HepG2 (cell line): ENCODE results near the gene TSPAN31. TPM values are rescaled to one million over a fixed set of nuclear protein-coding genes. Genes with fewer than 3 reads are reported as not detected.

Experiments used
- FOXJ3 ChIP-seq: sonication (generic); formaldehyde crosslinking; IDR thresholded peaks from 2 replicates; pipeline ENCODE4 v1.4.0; 2020; ENCODE audit warnings: missing genetic modification reagents, mild to moderate bottlenecking, borderline replicate concordance
- HCFC1 ChIP-seq: fragments of 150-350 bp; IDR thresholded peaks from 2 replicates; pipeline ENCODE4 v1.6.1; 2014; ENCODE audit warnings: low read depth, low read length
- HES4 ChIP-seq: sonication (generic); formaldehyde crosslinking; IDR thresholded peaks from 2 replicates; pipeline ENCODE4 v1.9.0; 2021; ENCODE audit warnings: mild to moderate bottlenecking, missing genetic modification reagents, borderline replicate concordance
- KAT8 ChIP-seq: IDR thresholded peaks from 2 replicates; pipeline ENCODE4 v1.6.1; 2016; ENCODE audit warnings: missing genetic modification reagents, missing compliant biosample characterization
- MNT ChIP-seq: fragments of 450-650 bp; IDR thresholded peaks from 2 replicates; pipeline ENCODE4 v1.6.1; 2016
- NFKB2 ChIP-seq: sonication (generic); formaldehyde crosslinking; IDR thresholded peaks from 2 replicates; pipeline ENCODE4 v1.4.0; 2020; ENCODE audit warnings: missing genetic modification reagents, borderline replicate concordance
- PHF21A ChIP-seq: sonication (generic); formaldehyde crosslinking; IDR thresholded peaks from 2 replicates; pipeline ENCODE4 v1.5.0; 2020; ENCODE audit warnings: mild to moderate bottlenecking, missing genetic modification reagents
- PLRG1 ChIP-seq: fragments of 450-650 bp; conservative IDR thresholded peaks from 2 replicates; pipeline ENCODE4 v1.6.1; 2016
- POGK ChIP-seq: sonication (generic); formaldehyde crosslinking; conservative IDR thresholded peaks from 2 replicates; pipeline ENCODE4 v1.8.0; 2022; ENCODE audit warnings: mild to moderate bottlenecking, moderate library complexity, missing genetic modification reagents
- POLR2A ChIP-seq, 2 experiments: IDR thresholded peaks; 2 replicates each; pipeline ENCODE4 v1.6.1; 2011; ENCODE audit warnings: low read depth in 2 of 2, low read length in 2 of 2, mild to moderate bottlenecking in 1 of 2, moderate library complexity in 1 of 2; ENCODE audit not compliant: insufficient read depth in 1 of 2
- RAD21 ChIP-seq: fragments of 450-650 bp; formaldehyde crosslinking; IDR thresholded peaks from 2 replicates; pipeline ENCODE4 v1.5.0; 2020; ENCODE audit warnings: mild to moderate bottlenecking
- RELA ChIP-seq: sonication (generic); formaldehyde crosslinking; IDR thresholded peaks from 2 replicates; pipeline ENCODE4 v1.4.0; 2020; ENCODE audit warnings: missing genetic modification reagents
- SCMH1 ChIP-seq: sonication (generic); formaldehyde crosslinking; IDR thresholded peaks from 2 replicates; pipeline ENCODE4 v1.9.0; 2021; ENCODE audit warnings: missing genetic modification reagents, mild to moderate bottlenecking, borderline replicate concordance
- ZBTB38 ChIP-seq: sonication (generic); formaldehyde crosslinking; IDR thresholded peaks from 2 replicates; pipeline ENCODE4 v1.5.1; 2020; ENCODE audit warnings: mild to moderate bottlenecking, missing genetic modification reagents
- ZKSCAN5 ChIP-seq: sonication (generic); formaldehyde crosslinking; IDR thresholded peaks from 2 replicates; pipeline ENCODE4 v1.5.1; 2020; ENCODE audit warnings: mild to moderate bottlenecking, missing genetic modification reagents
- ZNF10 ChIP-seq: sonication (generic); formaldehyde crosslinking; IDR thresholded peaks from 2 replicates; pipeline ENCODE4 v1.4.0; 2020; ENCODE audit warnings: mild to moderate bottlenecking, low read depth, missing genetic modification reagents, borderline replicate concordance
- ZNF20 ChIP-seq: sonication (generic); formaldehyde crosslinking; IDR thresholded peaks from 2 replicates; pipeline ENCODE4 v1.4.0; 2020; ENCODE audit warnings: mild to moderate bottlenecking, moderate library complexity, missing genetic modification reagents
- ZNF318 ChIP-seq: sonication (generic); formaldehyde crosslinking; IDR thresholded peaks from 2 replicates; pipeline ENCODE4 v1.4.0; 2020; ENCODE audit warnings: mild to moderate bottlenecking, missing genetic modification reagents
- ZNF33A ChIP-seq: sonication (generic); formaldehyde crosslinking; IDR thresholded peaks from 2 replicates; pipeline ENCODE4 v1.5.1; 2020; ENCODE audit warnings: missing genetic modification reagents, mild to moderate bottlenecking, moderate library complexity, borderline replicate concordance
- ZNF883 ChIP-seq: sonication (generic); formaldehyde crosslinking; IDR thresholded peaks from 2 replicates; pipeline ENCODE4 v1.5.1; 2020; ENCODE audit warnings: mild to moderate bottlenecking, missing genetic modification reagents; ENCODE audit errors: not compliant biosample characterization
- polyA plus RNA-seq, 8 experiments: library from polyadenylated mRNA; depleted of rRNA in 3 of 8; stranded (reverse) in 7 of 8; unstranded in 1 of 8; fragments of >200 nt; fragmentation: Illumina TruSeq in 4 of 8; extraction: Trizol in 4 of 8; gene quantifications; 2 replicates each; pipeline versions ENCODE4 v1.2.1 to v1.2.3, GENCODE V29; 2011 to 2016; ENCODE audit warnings: low read depth in 4 of 8, missing spikeins in 1 of 8, mixed read lengths in 1 of 8; ENCODE audit not compliant: insufficient read depth in 1 of 8
- total RNA-seq, 5 experiments: library from RNA; depleted of rRNA; stranded (reverse); fragments of >200 nt; fragmentation: Illumina TruSeq; extraction: Trizol; gene quantifications; 2 replicates each; pipeline ENCODE4 v1.2.3, GENCODE V29; 2016; ENCODE audit warnings: low read depth in 1 of 5

Gene TSPAN31
- total and polyA plus RNA-seq, 2 of the 13 experiments (the other 11 are each of a cell fraction or from before 2014, with no cell fraction given): 10.4 to 24.6 TPM

GRCh38 chr12:57744777-57745484 lies at the start of gene TSPAN31 (continued):
- TF ChIP-seq MNT: peak; percentile 27; the same call in 1 of the 2 replicates
- no peak for TF ChIP-seq NFKB2
- TF ChIP-seq PLRG1: no peak
- peak; percentile 65; the same call in 1 of the 2 replicates for TF ChIP-seq KAT8 (CRISPR knock-in tag)
- peak; percentile 78 for TF ChIP-seq PHF21A (CRISPR knock-in tag)
- TF ChIP-seq ZNF883 (CRISPR knock-in tag): peak; percentile 55
- no peak for TF ChIP-seq ZNF10 (CRISPR knock-in tag)
- TF ChIP-seq POLR2A (IDR thresholded peaks at IDR 0.05; ENCODE audit: insufficient read depth in 1 of 2, low read depth in 2 of 2, low read length in 2 of 2): peak; percentile 57 to 66
- TF ChIP-seq HES4: no peak
- TF ChIP-seq RELA (CRISPR knock-in tag): no peak
- TF ChIP-seq HCFC1: no peak
- no peak for TF ChIP-seq ZKSCAN5
- no peak for TF ChIP-seq SCMH1 (CRISPR knock-in tag)
- TF ChIP-seq ZBTB38 (CRISPR knock-in tag): no peak
- no peak for TF ChIP-seq RAD21
- TF ChIP-seq ZNF318 (CRISPR knock-in tag): no peak
- no peak for TF ChIP-seq ZNF20 (CRISPR knock-in tag)
- no peak for TF ChIP-seq ZNF33A (CRISPR knock-in tag)
- no peak for TF ChIP-seq FOXJ3 (CRISPR knock-in tag)
- TF ChIP-seq POGK (CRISPR knock-in tag): no peak
